DOHH2 (cell line): ENCODE measurements around the gene ITPR1.
"Not testable (repeated sequence)": the region's sequence is repeated elsewhere in the genome, so short reads cannot be mapped to it uniquely, and the experiment has no call there.

ENCODE experiments used
- H3F3A ChIP-seq: fragments of 200-600 bp; sonication (generic), shearing (Covaris generic); 2 replicates; pipeline ENCODE4 v1.6.0; 2016; ENCODE audit warnings: antibody characterized with exemption, mild to moderate bottlenecking; ENCODE audit not compliant: control insufficient read depth, insufficient read depth
- H3K27ac ChIP-seq: fragments of 200-600 bp; sonication (generic); 2 replicates; pipeline ENCODE4 v1.5.1; 2014; ENCODE audit warnings: low read depth, mild to moderate bottlenecking, low read length, moderate library complexity
- H3K27me3 ChIP-seq: fragments of 200-600 bp; sonication (generic); 2 replicates; pipeline ENCODE4 v1.6.1; 2014; ENCODE audit warnings: mild to moderate bottlenecking, low read length, mixed read lengths; ENCODE audit not compliant: control insufficient read depth
- H3K36me3 ChIP-seq: fragments of 200-600 bp; sonication (generic); 2 replicates; pipeline ENCODE4 v1.6.1; 2014; ENCODE audit warnings: mild to moderate bottlenecking, low read length, moderate library complexity, mixed read lengths; ENCODE audit not compliant: control insufficient read depth
- H3K4me1 ChIP-seq: fragments of 200-600 bp; sonication (generic); 2 replicates; pipeline ENCODE4 v1.6.1; 2014; ENCODE audit warnings: mild to moderate bottlenecking, low read length, mixed read lengths; ENCODE audit not compliant: control insufficient read depth
- H3K4me2 ChIP-seq: fragments of 200-600 bp; sonication (generic); 2 replicates; pipeline ENCODE4 v1.6.0; 2014; ENCODE audit warnings: mild to moderate bottlenecking, low read length, moderate library complexity
- H3K4me3 ChIP-seq: fragments of 200-600 bp; sonication (generic); 2 replicates; pipeline ENCODE4 v1.5.1; 2014; ENCODE audit warnings: mild to moderate bottlenecking, low read length, mixed read lengths
- H3K79me2 ChIP-seq: fragments of 200-600 bp; sonication (generic); 2 replicates; pipeline ENCODE4 v1.6.1; 2014; ENCODE audit warnings: mild to moderate bottlenecking, low read length, mixed read lengths; ENCODE audit not compliant: control insufficient read depth
- H3K9me2 ChIP-seq: fragments of 200-600 bp; sonication (generic); replicated peaks from 2 replicates; pipeline ENCODE4 v1.6.1; 2014; ENCODE audit warnings: mild to moderate bottlenecking, low read length, mixed read lengths; ENCODE audit not compliant: control insufficient read depth
- H3K9me3 ChIP-seq: fragments of 200-600 bp; sonication (generic); 2 replicates; pipeline ENCODE4 v1.6.1; 2014; ENCODE audit warnings: antibody characterized with exemption, low read length, mixed read lengths; ENCODE audit not compliant: control insufficient read depth, insufficient read depth
- H4K20me1 ChIP-seq: fragments of 200-600 bp; sonication (generic); 2 replicates; pipeline ENCODE4 v1.6.0; 2014; ENCODE audit warnings: low read depth, mild to moderate bottlenecking, antibody characterized with exemption, low read length, moderate library complexity; ENCODE audit not compliant: control insufficient read depth, insufficient read depth
- CTCF ChIP-seq: fragments of 200-600 bp; sonication (generic); IDR thresholded peaks from one replicate; pipeline ENCODE4 v1.5.1; 2014; ENCODE audit warnings: antibody characterized with exemption, mild to moderate bottlenecking, low read depth, low read length; ENCODE audit not compliant: poor library complexity, severe bottlenecking
- EZH2phosphoT487 ChIP-seq: fragments of 200-600 bp; sonication (generic); IDR thresholded peaks from 2 replicates; pipeline ENCODE4 v1.6.1; 2017; ENCODE audit warnings: borderline replicate concordance, mild to moderate bottlenecking, antibody characterized with exemption, low read length, moderate library complexity, mixed read lengths

ITPR1 gene

DNA sequence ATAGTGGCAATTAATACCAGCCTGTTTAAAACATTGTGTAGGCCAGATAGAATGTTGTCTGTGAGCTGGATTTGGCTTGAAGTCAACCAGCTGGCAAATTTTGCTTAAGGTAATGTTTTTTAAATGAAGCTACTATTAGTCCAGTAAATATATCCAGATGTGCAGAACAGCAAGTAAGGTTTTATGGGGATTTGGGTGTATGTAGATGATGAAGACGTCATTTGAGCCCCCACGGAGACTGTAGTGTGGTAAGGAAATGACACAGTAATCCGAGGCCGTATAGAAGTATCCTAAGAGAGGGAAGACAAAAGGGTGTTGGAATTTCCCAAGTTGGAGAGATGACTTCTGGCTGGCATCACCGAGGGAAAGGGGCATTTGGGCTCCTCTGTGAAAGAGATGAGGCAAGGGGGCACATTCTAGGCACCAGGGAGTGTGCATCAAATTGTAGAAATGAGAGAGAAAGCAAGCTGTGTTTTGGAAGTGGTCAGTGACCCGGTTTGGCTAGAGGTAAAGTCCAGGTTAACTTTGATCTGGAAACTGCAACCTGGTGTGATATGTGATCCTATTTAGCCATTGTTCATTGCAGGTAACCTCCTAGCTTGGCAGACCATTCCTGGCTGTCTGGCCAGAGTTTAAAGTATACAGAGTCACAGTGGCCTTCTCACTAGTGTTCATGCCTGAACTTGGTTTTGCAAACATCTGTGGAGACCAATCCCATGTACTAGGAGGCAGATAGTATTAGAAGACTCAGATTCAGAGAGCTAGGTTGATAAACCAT is 104.2 kb downstream of the ITPR1 start:
- no peak overlapping the region for H3K4me3 ChIP-seq
- no peak overlapping the region for H3K27ac ChIP-seq
- no peaks in the 10 kb centered on the region for H3K36me3 ChIP-seq
- H3K27me3 ChIP-seq, result no peaks in the 10 kb centered on the region
- H3K4me1 ChIP-seq, result no peaks in the 10 kb centered on the region
- H3K4me2 ChIP-seq, result no peak overlapping the region
- no peaks in the 10 kb centered on the region for H3K9me3 ChIP-seq
- TF ChIP-seq CTCF (no peak), EZH2phosphoT487 (no peak)
- no peaks in the 10 kb centered on the region for H3K9me2 ChIP-seq
- no peaks in the 10 kb centered on the region for H4K20me1 ChIP-seq
- H3K79me2 ChIP-seq, result peaks cover 3% of the 10 kb centered on the region
- H3F3A ChIP-seq, result no peaks in the 10 kb centered on the region

GRCh38 chr3:4598232-4598631 is 105.1 kb downstream of the ITPR1 start:
- H3K27ac ChIP-seq, H3K4me3 ChIP-seq, H3F3A ChIP-seq, H3K9me3 ChIP-seq, H4K20me1 ChIP-seq, H3K4me1 ChIP-seq, H3K9me2 ChIP-seq, H3K79me2 ChIP-seq, H3K4me2 ChIP-seq, H3K36me3 ChIP-seq, H3K27me3 ChIP-seq: not testable (repeated sequence)

GRCh38 chr3:4599612-4600011 is 106.5 kb downstream of the ITPR1 start:
- H3K4me1 ChIP-seq, result no peaks in the 10 kb centered on the region
- H3K9me2 ChIP-seq, result no peaks in the 10 kb centered on the region
- peaks cover 3% of the 10 kb centered on the region; the same call in 1 of the 2 replicates for H3K79me2 ChIP-seq
- no peaks in the 10 kb centered on the region for H3K9me3 ChIP-seq
- H3K4me3 ChIP-seq, result no peak overlapping the region
- H3K27ac ChIP-seq, result no peak overlapping the region
- no peaks in the 10 kb centered on the region for H3K36me3 ChIP-seq
- no peaks in the 10 kb centered on the region for H4K20me1 ChIP-seq
- TF ChIP-seq CTCF (no peak), EZH2phosphoT487 (no peak)
- H3F3A ChIP-seq, result no peaks in the 10 kb centered on the region
- no peaks in the 10 kb centered on the region for H3K27me3 ChIP-seq
- no peak overlapping the region for H3K4me2 ChIP-seq

GRCh38 chr3:4600493-4600892 is 107.3 kb downstream of the ITPR1 start:
- no peak overlapping the region for H3K27ac ChIP-seq
- H3K27me3 ChIP-seq, result no peaks in the 10 kb centered on the region
- TF ChIP-seq CTCF, result no peak
- peaks cover 3% of the 10 kb centered on the region; the same call in 1 of the 2 replicates for H3K79me2 ChIP-seq
- no peaks in the 10 kb centered on the region for H4K20me1 ChIP-seq
- H3K9me2 ChIP-seq, result no peaks in the 10 kb centered on the region
- no peaks in the 10 kb centered on the region for H3K4me1 ChIP-seq
- no peak overlapping the region for H3K4me3 ChIP-seq
- H3K9me3 ChIP-seq, result no peaks in the 10 kb centered on the region
- H3F3A ChIP-seq, result no peaks in the 10 kb centered on the region
- H3K36me3 ChIP-seq, result no peaks in the 10 kb centered on the region
- no peak overlapping the region for H3K4me2 ChIP-seq
